ENCODE results near the gene ISG15.
A peak's percentile ranks its signal among the peaks of the same experiment; 100 is the strongest.

DNA sequence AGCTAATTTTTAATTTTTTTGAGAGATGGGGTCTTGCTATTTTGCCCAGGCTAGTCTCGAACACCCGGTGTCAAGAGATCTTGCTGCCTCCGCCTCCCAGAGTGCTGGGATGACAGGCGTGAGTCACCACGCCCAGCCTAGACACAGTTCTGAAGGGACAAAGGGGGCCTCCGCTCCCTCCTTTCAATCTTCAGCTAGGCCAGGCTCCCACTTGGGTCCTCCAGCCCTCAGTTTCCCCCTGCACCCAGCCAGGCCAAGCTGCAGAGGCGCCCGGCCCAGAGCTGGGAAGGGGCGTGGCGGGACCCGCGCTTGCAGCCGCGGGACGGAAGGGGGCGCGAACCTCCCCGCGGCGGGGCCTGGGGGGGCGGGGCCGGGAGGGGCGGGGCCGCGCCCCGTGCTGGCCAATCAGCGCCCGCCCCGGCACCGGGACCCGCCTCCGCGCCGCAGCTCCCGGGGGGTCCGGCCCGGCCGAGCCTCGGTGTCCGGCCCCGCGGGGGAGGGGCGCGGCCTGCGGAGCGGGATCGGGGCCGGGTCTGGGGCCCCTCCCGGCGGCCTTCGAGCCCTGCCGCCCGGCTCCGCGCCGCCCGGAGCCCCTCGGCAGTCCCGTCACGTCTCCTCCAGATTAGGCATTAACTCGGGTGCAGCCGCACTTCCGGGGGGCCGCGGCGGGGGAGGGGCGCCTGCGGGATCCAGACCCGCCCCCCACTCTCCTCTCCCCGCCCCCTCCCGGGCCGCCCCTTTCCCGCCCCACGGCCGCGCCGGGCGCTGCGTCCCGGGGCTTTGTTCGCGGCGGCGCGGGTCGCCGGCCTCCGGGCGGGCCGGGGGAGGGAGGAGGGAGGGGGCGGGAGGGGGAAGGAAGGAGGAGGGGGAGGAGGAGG, 6.1 kb downstream of the ISG15 start:
- TF ChIP-seq, protein P1, sequence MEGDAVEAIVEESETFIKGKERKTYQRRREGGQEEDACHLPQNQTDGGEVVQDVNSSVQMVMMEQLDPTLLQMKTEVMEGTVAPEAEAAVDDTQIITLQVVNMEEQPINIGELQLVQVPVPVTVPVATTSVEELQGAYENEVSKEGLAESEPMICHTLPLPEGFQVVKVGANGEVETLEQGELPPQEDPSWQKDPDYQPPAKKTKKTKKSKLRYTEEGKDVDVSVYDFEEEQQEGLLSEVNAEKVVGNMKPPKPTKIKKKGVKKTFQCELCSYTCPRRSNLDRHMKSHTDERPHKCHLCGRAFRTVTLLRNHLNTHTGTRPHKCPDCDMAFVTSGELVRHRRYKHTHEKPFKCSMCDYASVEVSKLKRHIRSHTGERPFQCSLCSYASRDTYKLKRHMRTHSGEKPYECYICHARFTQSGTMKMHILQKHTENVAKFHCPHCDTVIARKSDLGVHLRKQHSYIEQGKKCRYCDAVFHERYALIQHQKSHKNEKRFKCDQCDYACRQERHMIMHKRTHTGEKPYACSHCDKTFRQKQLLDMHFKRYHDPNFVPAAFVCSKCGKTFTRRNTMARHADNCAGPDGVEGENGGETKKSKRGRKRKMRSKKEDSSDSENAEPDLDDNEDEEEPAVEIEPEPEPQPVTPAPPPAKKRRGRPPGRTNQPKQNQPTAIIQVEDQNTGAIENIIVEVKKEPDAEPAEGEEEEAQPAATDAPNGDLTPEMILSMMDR (IDR thresholded peaks at IDR 0.05), result peak in 5 of 6 experiments; percentile 52 to 77 (median 58)
- no peak for TF ChIP-seq POLR2A (IDR thresholded peaks at IDR 0.05)

Data from Peyer's patch (tissue), 4 donors.